Measurements from ENCODE around the gene KRTAP1-5.
"Not testable (repeated sequence)": the region's sequence is repeated elsewhere in the genome, so short reads cannot be mapped to it uniquely, and the experiment has no call there.

Gene KRTAP1-5

GRCh38 chr17:41058741-41059140 lies 31.7 kb upstream of the KRTAP1-5 start:
- H3K4me1 ChIP-seq (ENCODE audit: insufficient read depth, low read length): 0 out of 2 replicates have a peak, but pooled peaks cover 4% of the 10 kb centered on the region
- H3K9ac ChIP-seq (ENCODE audit: low read depth, low read length): no peak overlapping the region
- H3K9me3 ChIP-seq (ENCODE audit: control insufficient read depth, insufficient read depth, low read length): no peaks in the 10 kb centered on the region; the same call in 1 of the 2 replicates
- H3K36me3 ChIP-seq (ENCODE audit: insufficient read depth, low read length): no peaks in the 10 kb centered on the region

- Histone ChIP-seq H3K36me3 (ENCODE audit: insufficient read depth, low read length) (no peaks in the 10 kb centered on the region), H3K9me3 (ENCODE audit: control insufficient read depth, insufficient read depth, low read length) (no peaks in the 10 kb centered on the region; the same call in 1 of the 2 replicates), H3K4me1 (ENCODE audit: insufficient read depth, low read length) (0 out of 2 replicates have a peak, but pooled peaks cover 4% of the 10 kb centered on the region), H3K9ac (ENCODE audit: low read depth, low read length) (no peak overlapping the region)
Observed at GRCh38 chr17:41057547-41057946, 30.5 kb upstream of the KRTAP1-5 start.

- H3K9me3 ChIP-seq (ENCODE audit: control insufficient read depth, insufficient read depth, low read length); H3K36me3 ChIP-seq (ENCODE audit: insufficient read depth, low read length); H3K4me1 ChIP-seq (ENCODE audit: insufficient read depth, low read length); H3K9ac ChIP-seq (ENCODE audit: low read depth, low read length): not testable (repeated sequence)
Observed at GRCh38 chr17:41055130-41055529, 28.1 kb upstream of the KRTAP1-5 start, which contains the start of gene KRTAP2-2. Gene KRTAP2-2, minus strand, starts transcription at chr17:41055230. Its CDS starts 19 bp downstream, at chr17:41055211.

- not testable (repeated sequence) for H3K9me3 ChIP-seq (ENCODE audit: control insufficient read depth, insufficient read depth, low read length); H3K36me3 ChIP-seq (ENCODE audit: insufficient read depth, low read length); H3K9ac ChIP-seq (ENCODE audit: low read depth, low read length); H3K4me1 ChIP-seq (ENCODE audit: insufficient read depth, low read length)
Observed at GRCh38 chr17:41054556-41054955, 27.5 kb upstream of the KRTAP1-5 start.

GRCh38 chr17:41054025-41054424 lies 27.0 kb upstream of the KRTAP1-5 start:
- H3K9me3 ChIP-seq (ENCODE audit: control insufficient read depth, insufficient read depth, low read length): no peaks in the 10 kb centered on the region; the same call in 1 of the 2 replicates
- no peak overlapping the region for H3K9ac ChIP-seq (ENCODE audit: low read depth, low read length)
- 0 out of 2 replicates have a peak, but pooled peaks cover 3% of the 10 kb centered on the region for H3K4me1 ChIP-seq (ENCODE audit: insufficient read depth, low read length)
- H3K36me3 ChIP-seq (ENCODE audit: insufficient read depth, low read length): no peaks in the 10 kb centered on the region

GRCh38 chr17:41052566-41052965 lies 25.6 kb upstream of the KRTAP1-5 start:
- Histone ChIP-seq H3K36me3 (ENCODE audit: insufficient read depth, low read length) (no peaks in the 10 kb centered on the region), H3K4me1 (ENCODE audit: insufficient read depth, low read length) (peaks cover 7% of the 10 kb centered on the region; the same call in 1 of the 2 replicates), H3K9me3 (ENCODE audit: control insufficient read depth, insufficient read depth, low read length) (no peaks in the 10 kb centered on the region; the same call in 1 of the 2 replicates), H3K9ac (ENCODE audit: low read depth, low read length) (no peak overlapping the region)

- H3K36me3 ChIP-seq (ENCODE audit: insufficient read depth, low read length): no peaks in the 10 kb centered on the region
- no peak overlapping the region for H3K9ac ChIP-seq (ENCODE audit: low read depth, low read length)
- H3K4me1 ChIP-seq (ENCODE audit: insufficient read depth, low read length): peaks cover 7% of the 10 kb centered on the region; the same call in 1 of the 2 replicates
- no peaks in the 10 kb centered on the region; the same call in 1 of the 2 replicates for H3K9me3 ChIP-seq (ENCODE audit: control insufficient read depth, insufficient read depth, low read length)
Observed at GRCh38 chr17:41049110-41049509, 22.1 kb upstream of the KRTAP1-5 start.

GRCh38 chr17:41048441-41048840 lies 21.4 kb upstream of the KRTAP1-5 start:
- Histone ChIP-seq H3K9ac (ENCODE audit: low read depth, low read length) (no peak overlapping the region), H3K36me3 (ENCODE audit: insufficient read depth, low read length) (no peaks in the 10 kb centered on the region), H3K4me1 (ENCODE audit: insufficient read depth, low read length) (peaks cover 7% of the 10 kb centered on the region; the same call in 1 of the 2 replicates), H3K9me3 (ENCODE audit: control insufficient read depth, insufficient read depth, low read length) (no peaks in the 10 kb centered on the region)

GRCh38 chr17:41046735-41047465 lies 19.9 kb upstream of the KRTAP1-5 start, which contains the start of gene KRTAP2-1:
Gene KRTAP2-1, minus strand, starts transcription at chr17:41047316. Its CDS starts 49 bp downstream, at chr17:41047267.
- not testable (repeated sequence) for H3K9ac ChIP-seq (ENCODE audit: low read depth, low read length); H3K36me3 ChIP-seq (ENCODE audit: insufficient read depth, low read length); H3K9me3 ChIP-seq (ENCODE audit: control insufficient read depth, insufficient read depth, low read length); H3K4me1 ChIP-seq (ENCODE audit: insufficient read depth, low read length)

- Histone ChIP-seq H3K36me3 (ENCODE audit: insufficient read depth, low read length) (no peaks in the 10 kb centered on the region), H3K9ac (ENCODE audit: low read depth, low read length) (no peak overlapping the region), H3K4me1 (ENCODE audit: insufficient read depth, low read length) (peaks cover 10% of the 10 kb centered on the region; the same call in 1 of the 2 replicates), H3K9me3 (ENCODE audit: control insufficient read depth, insufficient read depth, low read length) (no peaks in the 10 kb centered on the region)
Observed at GRCh38 chr17:41042953-41043352, 15.9 kb upstream of the KRTAP1-5 start.

- not testable (repeated sequence) for H3K9me3 ChIP-seq (ENCODE audit: control insufficient read depth, insufficient read depth, low read length); H3K36me3 ChIP-seq (ENCODE audit: insufficient read depth, low read length); H3K9ac ChIP-seq (ENCODE audit: low read depth, low read length)
- peaks cover 12% of the 10 kb centered on the region; the same call in 1 of the 2 replicates for H3K4me1 ChIP-seq (ENCODE audit: insufficient read depth, low read length)
Observed at GRCh38 chr17:41040783-41041571, 14.0 kb upstream of the KRTAP1-5 start, which contains the start of gene KRTAP1-1. Gene KRTAP1-1, minus strand, starts transcription at chr17:41041450. Its CDS starts 53 bp downstream, at chr17:41041397.

GRCh38 chr17:41037853-41038350 lies 10.9 kb upstream of the KRTAP1-5 start:
- no peaks in the 10 kb centered on the region for H3K36me3 ChIP-seq (ENCODE audit: insufficient read depth, low read length)
- no peak overlapping the region for H3K9ac ChIP-seq (ENCODE audit: low read depth, low read length)
- H3K4me1 ChIP-seq (ENCODE audit: insufficient read depth, low read length): peaks cover 12% of the 10 kb centered on the region; the same call in 1 of the 2 replicates
- H3K9me3 ChIP-seq (ENCODE audit: control insufficient read depth, insufficient read depth, low read length): no peaks in the 10 kb centered on the region

GRCh38 chr17:41034346-41034935 lies 7.4 kb upstream of the KRTAP1-5 start, which contains the start of gene KRTAP1-3:
Gene KRTAP1-3, minus strand, starts transcription at chr17:41034874. Its CDS starts 53 bp downstream, at chr17:41034821.
- peaks cover 12% of the 10 kb centered on the region; the same call in 1 of the 2 replicates for H3K4me1 ChIP-seq (ENCODE audit: insufficient read depth, low read length)
- not testable (repeated sequence) for H3K9me3 ChIP-seq (ENCODE audit: control insufficient read depth, insufficient read depth, low read length); H3K36me3 ChIP-seq (ENCODE audit: insufficient read depth, low read length); H3K9ac ChIP-seq (ENCODE audit: low read depth, low read length)
